Measurements from ENCODE around the gene SH3GL1.

- TF ChIP-seq CTCF (IDR thresholded peaks at IDR 0.05) (no peak), POLR2AphosphoS5 (IDR thresholded peaks at IDR 0.05; ENCODE audit: insufficient read depth in 1 of 2, low read depth in 1 of 2) (no peak), POLR2A (IDR thresholded peaks at IDR 0.05) (no peak)
Observed at GRCh38 chr19:4329858-4330257, 70.5 kb downstream of the SH3GL1 start.
